Liver (tissue), 9 donors: ENCODE results near the gene DIO1. TPM values are rescaled to one million over a fixed set of nuclear protein-coding genes. Genes with fewer than 3 reads are reported as not detected.

Experiments used
- DNase-seq: peaks from one replicate; pipeline ENCODE4 v3.0.0-alpha.2; 2017; ENCODE audit warnings: low spot score
- H3K27ac ChIP-seq, 2 donors: one replicate each; pipeline ENCODE4 v1.7.0; 2013; ENCODE audit warnings: inconsistent platforms in 2 of 2, low read length in 2 of 2, control low read depth in 1 of 2, low read depth in 1 of 2, mild to moderate bottlenecking in 1 of 2
- H3K27me3 ChIP-seq, 4 donors: one replicate each; pipeline versions ENCODE4 v1.6.1 to v1.7.0; 2013; ENCODE audit warnings: low read length in 3 of 4, inconsistent platforms in 1 of 4, mild to moderate bottlenecking in 1 of 4, moderate library complexity in 1 of 4; ENCODE audit not compliant: control insufficient read depth in 4 of 4, insufficient read depth in 4 of 4
- H3K36me3 ChIP-seq, 4 donors: one replicate each; pipeline versions ENCODE4 v1.6.1 to v1.7.0; 2013; ENCODE audit warnings: low read length in 3 of 4, mild to moderate bottlenecking in 3 of 4, low read depth in 1 of 4, moderate library complexity in 1 of 4; ENCODE audit not compliant: control insufficient read depth in 4 of 4, insufficient read depth in 3 of 4
- H3K4me1 ChIP-seq, 4 donors: one replicate each; pipeline versions ENCODE4 v1.6.1 to v1.7.0; 2013; ENCODE audit warnings: low read length in 3 of 4, mild to moderate bottlenecking in 3 of 4, moderate library complexity in 1 of 4; ENCODE audit not compliant: control insufficient read depth in 4 of 4, insufficient read depth in 4 of 4
- H3K4me3 ChIP-seq, 3 donors: one replicate each; pipeline versions ENCODE4 v1.6.1 to v1.7.0; 2013; ENCODE audit warnings: low read length in 3 of 3, control low read depth in 1 of 3, low read depth in 1 of 3, mild to moderate bottlenecking in 1 of 3
- H3K9ac ChIP-seq, 2 donors: one replicate each; pipeline ENCODE4 v1.7.0; 2013; ENCODE audit warnings: low read length in 2 of 2, mild to moderate bottlenecking in 2 of 2, moderate library complexity in 2 of 2, control low read depth in 1 of 2, low read depth in 1 of 2
- H3K9me3 ChIP-seq, 4 donors: one replicate each; pipeline versions ENCODE4 v1.6.1 to v1.7.0; 2013; ENCODE audit warnings: low read length in 3 of 4; ENCODE audit not compliant: control insufficient read depth in 4 of 4
- ATF3 ChIP-seq: IDR thresholded peaks from 2 replicates; pipeline ENCODE4 v1.6.1; 2016; ENCODE audit warnings: antibody characterized with exemption
- CTCF ChIP-seq: fragments of 150-350 bp; IDR thresholded peaks from 2 replicates; pipeline ENCODE4 v1.5.1; 2017; ENCODE audit warnings: improper control_type of control experiment, low read depth, low read length; ENCODE audit not compliant: missing input control
- EGR1 ChIP-seq, 2 donors: IDR thresholded peaks; 2 replicates each; pipeline ENCODE4 v1.6.1; 2016 to 2018; ENCODE audit warnings: antibody characterized with exemption in 2 of 2, low read depth in 2 of 2
- FOXA1 ChIP-seq: IDR thresholded peaks from 2 replicates; pipeline ENCODE4 v1.6.1; 2016; ENCODE audit warnings: antibody characterized with exemption
- GABPA ChIP-seq, 2 donors: IDR thresholded peaks in 1 of 2; conservative IDR thresholded peaks in 1 of 2; 2 replicates each; pipeline ENCODE4 v1.6.1; 2016; ENCODE audit warnings: antibody characterized with exemption in 2 of 2, mild to moderate bottlenecking in 1 of 2, moderate library complexity in 1 of 2
- HNF4A ChIP-seq, 2 donors: conservative IDR thresholded peaks; 2 replicates each; pipeline ENCODE4 v1.6.1; 2016; ENCODE audit warnings: antibody characterized with exemption in 2 of 2, mild to moderate bottlenecking in 2 of 2
- JUND ChIP-seq, 2 donors: IDR thresholded peaks; 2 replicates each; pipeline ENCODE4 v1.6.1; 2016; ENCODE audit warnings: antibody characterized with exemption in 2 of 2
- MAX ChIP-seq: IDR thresholded peaks from 2 replicates; pipeline ENCODE4 v1.6.1; 2016; ENCODE audit warnings: antibody characterized with exemption
- NR2F2 ChIP-seq: IDR thresholded peaks from 2 replicates; pipeline ENCODE4 v1.6.1; 2016; ENCODE audit warnings: antibody characterized with exemption
- RAD21 ChIP-seq, 2 donors: IDR thresholded peaks; 2 replicates each; pipeline ENCODE4 v1.6.1; 2016; ENCODE audit warnings: antibody characterized with exemption in 2 of 2, mild to moderate bottlenecking in 2 of 2
- REST ChIP-seq: IDR thresholded peaks from 2 replicates; pipeline ENCODE4 v1.6.1; 2016; ENCODE audit warnings: antibody characterized with exemption, mild to moderate bottlenecking
- RXRA ChIP-seq, 2 donors: IDR thresholded peaks; 2 replicates each; pipeline ENCODE4 v1.6.1; 2017 to 2018; ENCODE audit warnings: antibody characterized with exemption in 2 of 2, mild to moderate bottlenecking in 1 of 2
- SP1 ChIP-seq: IDR thresholded peaks from 2 replicates; pipeline ENCODE4 v1.6.1; 2018; ENCODE audit warnings: antibody characterized with exemption, mild to moderate bottlenecking
- TAF1 ChIP-seq: conservative IDR thresholded peaks from 2 replicates; pipeline ENCODE4 v1.6.1; 2016; ENCODE audit warnings: antibody characterized with exemption, mild to moderate bottlenecking
- YY1 ChIP-seq: IDR thresholded peaks from 2 replicates; pipeline ENCODE4 v1.6.1; 2016; ENCODE audit warnings: antibody characterized with exemption, mild to moderate bottlenecking
- WGBS: extraction: QIAGEN DNeasy Blood & Tissue Kit; methylation state at CpG from one replicate; pipeline ENCODE4 v1.1.7; 2013; 5-methylcytosine and 5-hydroxymethylcytosine counted together
- polyA plus RNA-seq, 2 donors: library from polyadenylated mRNA; stranded (reverse) in 1 of 2; unstranded in 1 of 2; fragments of 200-250 nt in 1 of 2; fragments of >200 nt in 1 of 2; fragmentation: Nextera tagmentation in 1 of 2; extraction: Ambion mirVana in 1 of 2; gene quantifications; one replicate each; pipeline versions ENCODE4 v1.2.1 to v1.2.3, GENCODE V29; 2013 to 2015
- total RNA-seq, 2 donors: library from RNA; depleted of rRNA; stranded (reverse); fragments of >200 nt; gene quantifications; one replicate each; pipeline ENCODE4 v1.2.3, GENCODE V29; 2014
- donor health status: healthy.
- donor health status: healthy.
- donor health status: healthy.
- donor health status: healthy.
- donor health status: healthy.

Gene DIO1
- total and polyA plus RNA-seq, 4 donors = 23.9 to 176 (median 95.6) TPM

GRCh38 chr1:53892911-53893310 is 1.1 kb upstream of the DIO1 start:
- H3K4me3 ChIP-seq = no peak overlapping the region
- H3K4me1 ChIP-seq = peaks cover 3 to 49% (median 35%) of the 10 kb centered on the region in 4 donors
- H3K36me3 ChIP-seq = no peaks in the 10 kb centered on the region
- no peaks in the 10 kb centered on the region for H3K9me3 ChIP-seq
- H3K27me3 ChIP-seq = no peaks in the 10 kb centered on the region
- DNase-seq = no peak
- H3K27ac ChIP-seq = no peak overlapping the region
- TF ChIP-seq TAF1 (no peak), NR2F2 (no peak), FOXA1 (no peak), REST (no peak), JUND (IDR thresholded peaks at IDR 0.05) (no peak), SP1 (no peak), GABPA (IDR thresholded peaks at IDR 0.05 in 1 of 2, conservative IDR thresholded peaks at IDR 0.05 in 1 of 2) (no peak), RAD21 (IDR thresholded peaks at IDR 0.05) (no peak), RXRA (IDR thresholded peaks at IDR 0.05) (no peak)
- H3K9ac ChIP-seq = no peak overlapping the region
- 73% methylated on average over 5 of the region's 5 CpGs for WGBS

GRCh38 chr1:53894644-53895043 is 657 bp downstream of the DIO1 start:
- H3K36me3 ChIP-seq = no peaks in the 10 kb centered on the region
- H3K27me3 ChIP-seq = no peaks in the 10 kb centered on the region
- WGBS = 45% methylated on average over 5 of the region's 5 CpGs
- H3K9ac ChIP-seq = peak overlapping the region; percentile 8 to 20
- peaks cover 8 to 52% (median 43%) of the 10 kb centered on the region in 4 donors for H3K4me1 ChIP-seq
- peak overlapping the region; percentile 63 to 78 for H3K27ac ChIP-seq
- TF ChIP-seq SP1 (no peak), HNF4A (conservative IDR thresholded peaks at IDR 0.05) (peak; percentile 10 to 47), NR2F2 (no peak)
- H3K9me3 ChIP-seq = no peaks in the 10 kb centered on the region
- H3K4me3 ChIP-seq = peak overlapping the region; percentile 32 to 84 (median 84)
- DNase-seq = no peak

- peak overlapping the region; percentile 73 to 74 for H3K9ac ChIP-seq
- TF ChIP-seq NR2F2 = no peak
- no peak for TF ChIP-seq GABPA (IDR thresholded peaks at IDR 0.05 in 1 of 2, conservative IDR thresholded peaks at IDR 0.05 in 1 of 2)
- no peak for TF ChIP-seq RAD21 (IDR thresholded peaks at IDR 0.05)
- TF ChIP-seq CTCF = no peak
- TF ChIP-seq REST = no peak
- TF ChIP-seq TAF1 = no peak
- TF ChIP-seq RXRA (IDR thresholded peaks at IDR 0.05) = no peak
- TF ChIP-seq ATF3 = no peak
- no peak for TF ChIP-seq FOXA1
- no peak for TF ChIP-seq YY1
- TF ChIP-seq MAX = no peak
- no peak for TF ChIP-seq SP1
- no peak for TF ChIP-seq EGR1 (IDR thresholded peaks at IDR 0.05; ENCODE audit: low read depth in 2 of 2)
- peaks cover 10 to 55% (median 47%) of the 10 kb centered on the region in 4 donors for H3K4me1 ChIP-seq
- H3K4me3 ChIP-seq = peak overlapping the region; percentile 2 to 84 (median 84)
- 33% methylated on average over 6 of the region's 6 CpGs for WGBS
- no peaks in the 10 kb centered on the region for H3K36me3 ChIP-seq
- DNase-seq = no peak
- peak overlapping the region; percentile 63 to 78 for H3K27ac ChIP-seq
- H3K27me3 ChIP-seq = no peaks in the 10 kb centered on the region
- H3K9me3 ChIP-seq = no peaks in the 10 kb centered on the region
Measured at GRCh38 chr1:53895421-53895820, 1.4 kb downstream of the DIO1 start.
